GM19372 (cell line): ENCODE data around the gene IMMP2L.
"Not testable (repeated sequence)": the region's sequence is repeated elsewhere in the genome, so short reads cannot be mapped to it uniquely, and the experiment has no call there.

Experiments
- ATAC-seq: cut with Tn5 transposase; IDR thresholded peaks from one replicate; pipeline ENCODE4 v1.9.1; 2021; ENCODE audit warnings: mild to moderate bottlenecking, low read depth, moderate library complexity; ENCODE audit not compliant: unreplicated experiment

The IMMP2L gene

DNA sequence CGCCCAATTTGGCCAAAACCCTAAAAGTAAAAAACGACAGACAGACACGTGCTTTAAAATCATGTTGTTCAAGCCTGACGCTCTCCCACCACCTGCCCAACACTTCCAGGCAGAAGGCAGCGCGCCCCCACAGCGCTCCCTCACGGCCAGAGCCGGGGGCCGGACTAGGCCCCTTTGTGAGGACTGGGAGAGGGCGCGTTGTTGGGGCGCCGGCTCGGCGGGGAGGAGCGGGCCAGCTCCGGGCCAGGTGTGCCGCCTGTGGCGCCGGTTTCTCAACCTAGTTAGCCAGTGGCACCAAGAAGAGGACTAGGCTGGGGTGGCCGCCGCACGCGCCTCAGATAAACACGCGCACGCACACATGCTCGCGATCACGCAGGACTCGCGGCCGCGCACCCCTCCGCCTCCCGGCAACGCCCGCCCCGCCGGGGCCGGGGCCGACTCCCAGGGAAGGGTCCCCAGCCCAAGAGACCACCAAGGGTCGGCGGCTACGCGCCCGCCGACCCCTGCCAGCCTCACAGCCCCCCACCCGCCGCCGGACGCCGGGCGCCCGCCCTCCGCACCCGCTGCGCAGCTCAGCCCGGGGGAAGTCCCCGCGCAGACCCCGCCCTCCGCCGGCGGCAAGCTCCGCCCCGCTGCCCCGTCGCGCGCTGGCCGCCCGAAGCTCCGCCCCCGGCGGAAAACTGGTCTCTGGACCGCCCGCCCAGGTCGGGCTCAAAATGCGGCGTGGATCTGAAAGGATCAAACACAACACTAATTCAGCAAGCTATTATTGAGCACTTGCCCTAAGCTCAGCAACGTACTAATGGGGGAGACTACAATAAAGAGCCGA lies at the start of gene IMMP2L:
Gene IMMP2L (minus strand): TSS at position 589 of the 829 bp plus-strand sequence.
- ATAC-seq, result peak; percentile 72

DNA sequence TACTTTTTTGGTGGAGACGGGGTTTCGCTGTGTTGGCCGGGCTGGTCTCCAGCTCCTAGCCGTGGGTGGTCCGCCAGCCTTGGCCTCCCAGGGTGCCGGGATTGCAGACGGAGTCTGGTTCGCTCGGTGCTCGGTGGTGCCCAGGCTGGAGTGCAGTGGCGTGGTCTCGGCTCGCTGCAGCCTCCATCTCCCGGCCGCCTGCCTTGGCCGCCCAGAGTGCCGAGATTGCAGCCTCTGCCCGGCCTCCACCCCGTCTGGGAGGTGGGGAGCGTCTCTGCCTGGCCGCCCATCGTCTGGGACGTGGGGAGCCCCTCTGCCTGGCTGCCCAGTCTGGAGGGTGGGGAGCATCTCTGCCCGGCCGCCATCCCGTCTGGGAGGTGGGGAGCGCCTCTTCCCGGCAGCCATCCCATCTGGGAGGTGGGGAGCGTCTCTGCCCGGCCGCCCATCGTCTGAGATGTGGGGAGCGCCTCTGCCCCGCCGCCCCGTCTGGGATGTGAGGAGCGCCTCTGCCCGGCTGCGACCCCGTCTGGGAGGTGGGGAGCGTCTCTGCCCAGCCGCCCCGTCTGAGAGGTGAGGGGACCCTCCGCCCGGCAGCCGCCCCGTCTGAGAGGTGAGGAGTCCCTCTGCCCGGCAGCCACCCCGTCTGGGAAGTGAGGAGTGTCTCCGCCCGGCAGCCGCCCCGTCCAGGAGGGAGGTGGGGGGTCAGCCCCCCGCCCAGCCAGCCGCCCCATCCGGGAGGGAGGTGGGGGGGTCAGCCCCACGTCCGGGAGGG lies 47.4 kb upstream of the IMMP2L start:
- ATAC-seq, result not testable (repeated sequence)

DNA sequence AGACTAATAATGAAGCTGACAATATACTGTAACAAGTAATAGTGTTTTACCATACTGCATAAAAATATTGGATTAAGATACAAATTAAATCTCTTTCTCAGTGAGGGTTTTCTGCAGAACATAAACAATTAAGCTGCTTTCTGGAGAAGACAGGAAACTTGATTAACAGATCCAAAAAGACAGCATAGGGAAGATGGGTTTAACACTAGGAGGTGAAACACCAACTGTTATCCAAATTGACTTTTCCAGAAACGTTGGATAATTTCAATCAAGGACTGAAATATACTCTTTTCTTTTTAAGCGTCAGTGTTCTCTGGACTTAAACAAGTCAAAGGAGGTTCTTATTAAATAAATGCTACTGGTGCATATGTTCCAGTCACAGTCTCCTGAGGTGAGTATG lies 45.3 kb upstream of the IMMP2L start:
- ATAC-seq, result no peak

DNA sequence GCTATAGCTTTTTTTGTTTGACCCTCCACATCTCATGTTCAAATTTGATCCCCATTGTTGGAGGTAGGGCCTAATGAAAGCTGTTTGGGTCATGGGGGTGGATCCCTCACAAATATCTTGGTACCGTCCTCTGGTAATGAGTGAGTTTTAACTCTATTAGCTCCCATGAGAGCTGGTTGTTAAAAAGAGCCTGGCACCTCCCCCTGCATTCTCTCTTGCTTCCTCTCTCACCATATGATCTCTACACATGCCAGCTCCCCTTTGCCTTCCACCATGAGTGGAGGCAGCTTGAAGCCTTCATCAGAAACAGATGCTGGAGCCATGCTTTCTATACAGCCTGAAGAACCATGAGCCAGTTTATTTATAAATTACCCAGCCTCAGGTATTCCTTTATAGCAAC lies 43.0 kb upstream of the IMMP2L start:
- ATAC-seq, result no peak

DNA sequence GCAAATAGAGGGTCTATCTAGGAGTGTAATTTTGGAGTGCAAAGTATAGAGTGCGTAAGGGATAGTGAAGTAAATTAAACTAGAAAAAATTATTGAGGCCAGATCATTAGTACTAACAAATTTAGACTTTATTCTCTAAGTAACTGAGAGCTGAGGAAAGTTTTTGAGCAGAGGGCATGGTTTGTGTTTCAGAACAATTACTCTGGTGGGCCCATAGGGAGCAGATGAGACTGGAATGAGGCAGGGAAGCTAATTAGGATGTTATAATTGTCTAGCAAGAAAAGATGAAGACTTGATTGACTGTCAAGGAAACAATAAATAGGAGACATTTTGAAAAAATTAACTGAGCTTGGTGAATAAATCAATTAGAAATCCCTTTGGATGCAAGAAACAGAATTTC lies 37.8 kb upstream of the IMMP2L start:
- ATAC-seq, result no peak

DNA sequence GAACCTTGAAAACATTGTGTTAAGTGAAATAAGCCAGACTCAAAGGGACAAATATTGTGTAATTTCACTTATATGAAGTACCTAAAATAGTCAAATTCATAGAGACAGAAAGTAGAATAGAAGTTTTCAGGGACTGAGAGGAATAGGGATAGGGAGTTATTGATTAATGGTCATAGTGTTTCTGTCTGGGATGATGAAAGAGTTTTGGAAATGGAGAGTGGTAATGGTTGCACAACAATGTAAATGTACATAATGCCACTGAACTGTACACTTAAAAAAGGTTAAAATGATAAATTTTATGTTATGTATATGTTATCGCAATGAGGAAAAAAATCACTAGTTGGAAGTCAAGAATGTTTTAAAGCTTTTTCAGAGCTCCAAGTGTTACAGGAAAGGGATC lies 33.5 kb upstream of the IMMP2L start:
- no peak for ATAC-seq

DNA sequence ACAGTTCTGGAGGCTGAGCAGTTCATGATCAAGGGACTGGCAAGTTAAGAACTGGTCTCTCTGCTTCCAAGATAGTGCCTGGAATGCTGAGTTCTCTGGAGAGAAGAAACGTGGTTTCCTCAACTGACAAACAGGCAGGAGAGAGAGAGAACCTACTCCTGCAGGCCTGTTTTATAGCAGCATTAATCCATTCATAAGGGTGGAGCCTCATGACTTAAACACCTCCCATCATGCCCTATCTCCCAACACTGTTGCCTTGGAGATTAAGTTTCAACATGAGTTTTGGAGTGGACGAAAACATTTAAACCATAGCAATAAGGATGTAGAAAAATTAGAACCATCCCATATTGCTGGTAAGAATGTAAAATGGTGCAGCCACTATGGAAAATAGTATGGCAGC lies 32.3 kb upstream of the IMMP2L start:
- ATAC-seq, result no peak

DNA sequence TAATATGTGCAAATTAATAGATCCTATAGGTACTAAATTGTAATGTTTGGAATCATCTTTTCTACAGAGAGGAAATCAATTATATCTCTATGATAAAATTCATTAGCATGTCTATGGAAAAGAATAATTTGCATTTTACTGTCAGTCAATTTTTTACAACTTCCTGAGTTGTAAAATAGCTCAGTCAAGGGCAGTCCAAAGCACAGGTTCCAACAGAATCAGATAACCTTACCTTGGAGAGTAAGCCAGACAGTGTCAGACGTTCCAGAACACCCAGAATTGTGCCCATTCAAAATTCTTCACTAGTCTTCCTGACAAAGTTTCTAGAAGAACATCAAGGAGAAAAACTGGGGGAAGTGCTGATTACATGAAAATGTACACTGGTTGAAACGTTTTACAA lies 31.1 kb upstream of the IMMP2L start:
- ATAC-seq, result no peak

DNA sequence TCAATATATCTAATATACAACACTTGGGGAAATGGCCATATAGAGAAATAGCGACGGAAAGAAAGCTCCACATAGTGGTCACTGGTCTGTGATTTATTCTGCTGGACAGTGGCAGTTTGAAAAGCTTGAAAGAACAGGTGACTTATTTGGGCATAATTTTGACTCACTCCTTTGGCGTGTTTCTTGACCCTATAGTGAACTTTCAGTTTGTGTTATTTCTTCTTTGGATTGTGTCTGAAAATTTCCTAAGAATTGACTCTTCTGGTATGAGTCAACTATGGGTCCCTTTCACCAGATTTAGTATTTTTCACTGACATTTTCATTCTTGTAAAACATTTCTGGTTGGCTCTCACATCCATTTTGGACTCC lies 25.8 kb upstream of the IMMP2L start:
- ATAC-seq, result no peak

DNA sequence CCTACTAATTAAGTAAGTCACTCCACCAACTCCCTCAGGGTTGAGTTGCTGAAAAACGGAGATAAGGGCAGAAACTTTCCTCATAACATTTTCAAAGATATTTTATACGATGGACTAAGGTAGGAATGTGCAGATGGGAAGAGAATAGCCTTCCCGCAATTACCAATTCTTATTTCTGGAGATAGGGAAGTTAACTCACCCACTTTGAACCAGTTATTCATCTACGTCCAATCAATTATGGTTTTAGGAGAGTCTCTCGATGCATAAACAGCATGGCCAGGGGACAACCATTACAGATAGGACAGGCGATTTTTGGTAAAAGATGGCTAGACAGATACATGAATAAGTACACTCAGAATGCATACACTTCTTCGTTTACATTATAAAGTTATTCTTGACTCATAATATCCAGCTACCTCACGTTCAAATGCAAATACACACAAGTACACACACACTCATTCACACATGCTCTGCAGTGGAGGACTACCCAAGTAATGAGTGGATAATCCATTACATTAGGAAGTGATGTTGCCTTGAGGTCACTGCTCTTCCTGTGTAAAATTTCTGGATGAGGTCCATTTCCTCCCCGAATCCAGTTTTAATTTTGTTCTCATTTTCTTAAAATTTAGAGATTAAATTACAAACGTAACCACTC lies 25.2 kb upstream of the IMMP2L start:
- no peak for ATAC-seq

DNA sequence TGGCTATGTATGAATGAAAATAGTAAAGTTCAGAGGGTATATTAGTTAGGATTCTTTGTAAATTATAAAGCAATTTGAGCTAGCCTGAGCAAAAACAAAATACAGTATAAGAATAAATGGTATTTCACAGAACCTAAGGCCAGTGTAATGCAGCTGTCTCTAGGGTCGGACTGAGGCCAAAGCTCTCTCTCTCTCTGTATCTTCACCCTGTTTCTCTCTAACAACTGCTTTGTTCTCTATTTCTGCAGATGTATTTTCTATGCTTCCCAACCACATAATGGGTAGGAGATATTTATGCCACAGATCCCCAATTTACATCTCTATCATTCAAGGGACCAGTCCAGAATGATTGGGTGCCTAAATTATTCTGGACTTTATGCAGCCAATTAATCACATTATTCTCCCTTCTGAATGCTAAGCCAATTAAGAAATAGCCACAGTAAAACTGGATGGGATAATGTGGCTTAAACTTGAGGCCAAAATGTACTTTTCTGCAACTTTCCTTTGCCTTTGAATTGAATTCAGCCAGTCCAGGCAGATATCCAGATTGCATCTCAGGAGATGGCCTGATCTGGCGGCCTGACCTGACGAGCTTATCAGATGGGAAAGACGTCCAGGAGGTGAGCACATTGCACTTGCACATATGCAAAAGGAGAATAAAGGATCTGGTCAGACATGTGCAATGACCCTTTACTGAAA lies 24.6 kb upstream of the IMMP2L start:
- ATAC-seq, result no peak

DNA sequence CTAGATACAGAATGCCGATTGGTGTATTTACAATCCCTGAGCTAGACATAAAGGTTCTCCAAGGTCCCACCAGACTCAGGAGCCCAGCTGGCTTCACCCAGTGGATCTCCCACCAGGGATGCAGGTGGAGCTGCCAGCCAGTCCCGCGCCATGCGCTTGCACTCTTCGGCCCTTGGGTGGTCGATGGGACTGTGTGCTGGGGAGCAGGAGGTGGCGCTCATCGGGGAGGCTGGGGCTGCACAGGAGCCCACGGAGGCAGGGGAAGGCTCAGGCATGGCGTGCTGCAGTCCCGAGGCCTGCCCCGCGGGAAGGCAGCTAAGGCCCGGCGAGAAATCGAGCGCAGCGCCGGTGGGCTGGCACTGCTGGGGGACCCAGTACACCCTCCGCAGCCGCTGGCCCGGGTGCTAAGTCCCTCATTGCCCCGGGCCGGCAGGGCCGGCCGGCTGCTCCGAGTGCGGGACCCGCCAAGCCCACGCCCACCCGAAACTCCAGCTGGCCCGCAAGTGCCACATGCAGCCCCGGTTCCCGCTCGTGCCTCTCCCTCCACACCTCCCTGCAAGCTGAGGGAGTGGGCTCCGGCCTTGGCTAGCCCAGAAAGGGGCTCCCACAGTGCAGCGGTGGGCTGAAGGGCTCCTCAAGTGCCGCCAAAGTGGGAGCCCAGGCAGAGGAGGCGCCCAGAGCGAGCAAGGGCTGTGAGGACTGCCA lies 19.6 kb upstream of the IMMP2L start:
- ATAC-seq, result not testable (repeated sequence)

DNA sequence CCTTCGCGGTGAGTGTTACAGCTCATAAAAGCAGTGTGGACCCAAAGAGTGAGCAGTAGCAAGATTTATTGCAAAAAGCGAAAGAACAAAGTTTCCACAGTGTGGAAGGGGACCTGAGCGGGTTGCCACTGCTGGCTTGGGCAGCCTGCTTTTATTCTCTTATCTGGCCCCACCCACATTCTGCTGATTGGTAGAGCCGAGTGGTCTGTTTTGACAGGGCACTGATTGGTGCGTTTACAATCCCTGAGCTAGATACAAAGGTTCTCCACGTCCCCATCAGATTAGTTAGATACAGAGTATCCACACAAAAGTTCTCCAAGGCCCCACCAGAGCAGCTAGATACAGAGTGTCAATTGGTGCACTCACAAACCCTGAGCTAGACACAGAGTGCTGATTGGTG lies 18.9 kb upstream of the IMMP2L start:
- ATAC-seq, result not testable (repeated sequence)

DNA sequence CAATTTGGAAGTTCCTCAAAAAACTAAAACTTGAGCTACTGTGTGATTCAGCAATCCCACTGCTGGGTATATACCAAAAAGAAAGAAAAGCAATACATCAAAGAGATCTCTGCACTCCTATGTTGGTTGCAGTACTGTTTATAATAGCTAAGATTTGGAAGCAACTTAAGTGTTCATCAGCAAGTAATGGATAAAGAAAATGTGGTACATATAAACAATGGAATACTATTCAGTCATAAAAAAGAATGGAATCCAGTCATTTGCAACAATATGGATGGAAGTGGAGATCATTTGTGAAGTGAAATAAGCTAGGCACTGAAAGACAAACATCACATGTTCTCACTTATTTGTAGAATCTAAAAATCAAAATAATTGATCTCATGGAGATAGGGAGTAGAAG lies 16.5 kb upstream of the IMMP2L start:
- no peak for ATAC-seq

DNA sequence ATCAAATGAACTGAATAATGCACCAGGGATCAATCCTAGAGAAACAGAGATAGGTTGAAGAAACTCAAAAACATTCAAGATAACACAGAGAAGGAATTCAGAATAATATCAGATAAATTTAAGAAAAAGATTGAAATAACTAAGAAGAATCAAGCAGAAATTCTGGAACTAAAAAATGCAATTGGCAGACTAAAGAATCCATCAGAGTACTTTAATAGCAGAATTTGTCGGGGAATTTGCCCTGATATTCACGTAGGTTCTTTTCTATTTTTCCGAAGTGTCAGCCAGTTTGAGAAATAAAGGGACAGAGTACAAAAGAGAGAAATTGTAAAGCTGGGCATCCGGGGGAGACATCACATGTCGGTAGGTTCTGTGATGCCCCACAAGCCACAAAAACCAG lies 9.4 kb upstream of the IMMP2L start:
- no peak for ATAC-seq

DNA sequence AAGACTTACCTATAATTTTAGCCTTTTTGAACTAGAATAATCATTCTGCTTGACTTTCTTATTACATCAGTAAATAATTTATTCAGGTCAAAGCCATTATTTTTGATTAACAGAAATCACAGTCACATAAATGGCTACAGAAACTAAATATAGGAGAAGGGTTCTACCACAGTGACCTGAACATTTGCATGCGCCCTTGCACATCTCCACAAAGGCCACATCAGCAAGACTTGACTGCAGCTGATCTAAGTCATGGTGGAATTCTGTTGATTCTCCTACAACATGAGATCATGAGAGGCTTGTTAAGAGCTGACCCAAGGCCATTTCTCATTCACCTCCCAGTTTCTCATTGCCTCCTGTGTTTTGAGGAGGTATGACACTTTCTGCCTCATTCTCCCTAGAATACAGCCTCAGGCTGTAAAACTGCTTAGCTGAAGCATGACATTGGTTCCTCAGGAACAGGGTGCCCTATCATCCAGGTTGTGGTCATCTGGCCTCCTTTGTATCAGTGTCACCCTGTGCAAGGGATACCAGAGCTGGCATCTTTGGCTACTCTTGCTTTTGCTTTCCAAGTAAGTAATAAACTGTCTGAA lies 6.7 kb upstream of the IMMP2L start:
- no peak for ATAC-seq

DNA sequence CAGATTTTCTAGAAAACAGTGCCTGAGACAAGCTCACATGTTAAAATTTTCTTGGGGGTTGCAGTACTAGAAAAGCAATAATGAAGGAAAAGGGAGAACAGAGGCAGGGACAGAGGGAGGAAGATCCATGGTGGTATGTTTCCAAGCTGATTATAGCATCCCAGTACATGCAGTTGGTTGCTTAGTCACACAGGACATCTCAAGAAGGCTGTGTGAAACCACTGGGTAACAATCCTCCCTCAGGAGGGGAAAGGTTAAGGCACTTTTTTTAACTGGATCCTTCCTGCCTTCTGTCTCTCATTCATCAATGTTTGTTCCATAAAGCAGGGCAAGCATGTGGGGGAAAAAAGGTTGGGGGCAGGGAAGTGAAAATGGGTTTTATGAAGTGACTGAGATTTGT lies 6.1 kb upstream of the IMMP2L start:
- ATAC-seq, result no peak

DNA sequence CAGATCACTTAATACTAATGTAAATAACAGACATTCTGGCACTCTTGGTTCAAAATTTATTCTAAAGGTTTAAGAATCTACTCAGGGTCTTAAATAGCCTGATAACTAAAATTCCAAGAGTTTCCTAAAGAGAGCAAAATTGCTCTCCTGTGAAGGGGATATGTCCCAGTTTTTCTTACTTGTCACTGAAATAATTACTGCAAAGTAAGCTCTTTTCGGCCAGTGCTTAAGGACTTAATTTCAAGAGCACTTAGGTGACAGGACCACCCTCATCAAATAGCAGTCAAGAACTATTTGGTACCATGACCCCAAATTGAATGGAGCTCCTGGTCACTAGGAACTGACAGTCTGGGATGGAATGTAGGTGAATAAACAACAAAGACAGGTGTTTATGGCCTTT lies 1.8 kb upstream of the IMMP2L start:
- no peak for ATAC-seq

DNA sequence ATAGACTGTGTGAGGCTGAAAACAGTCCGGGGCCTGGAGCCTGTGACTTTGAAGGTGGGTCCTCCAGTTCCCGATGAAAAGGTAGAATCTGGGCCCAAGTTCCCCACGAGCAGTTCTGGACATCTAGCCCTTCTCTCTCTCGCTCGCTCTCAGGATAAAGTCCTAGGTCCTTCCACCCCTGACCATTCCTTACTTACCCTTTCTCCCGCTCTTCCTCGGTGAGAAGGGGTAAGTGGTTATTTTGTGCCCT lies 713 bp downstream of the IMMP2L start:
- ATAC-seq, result no peak
